ENCODE data around the gene CELA2A. TPM values are rescaled to one million over a fixed set of nuclear protein-coding genes. Genes with fewer than 3 reads are reported as not detected.

CELA2A gene
- total and polyA plus RNA-seq, 2 donors (not counting 3 experiments of a cell fraction or from before 2014, with no cell fraction given), result not detected

DNA sequence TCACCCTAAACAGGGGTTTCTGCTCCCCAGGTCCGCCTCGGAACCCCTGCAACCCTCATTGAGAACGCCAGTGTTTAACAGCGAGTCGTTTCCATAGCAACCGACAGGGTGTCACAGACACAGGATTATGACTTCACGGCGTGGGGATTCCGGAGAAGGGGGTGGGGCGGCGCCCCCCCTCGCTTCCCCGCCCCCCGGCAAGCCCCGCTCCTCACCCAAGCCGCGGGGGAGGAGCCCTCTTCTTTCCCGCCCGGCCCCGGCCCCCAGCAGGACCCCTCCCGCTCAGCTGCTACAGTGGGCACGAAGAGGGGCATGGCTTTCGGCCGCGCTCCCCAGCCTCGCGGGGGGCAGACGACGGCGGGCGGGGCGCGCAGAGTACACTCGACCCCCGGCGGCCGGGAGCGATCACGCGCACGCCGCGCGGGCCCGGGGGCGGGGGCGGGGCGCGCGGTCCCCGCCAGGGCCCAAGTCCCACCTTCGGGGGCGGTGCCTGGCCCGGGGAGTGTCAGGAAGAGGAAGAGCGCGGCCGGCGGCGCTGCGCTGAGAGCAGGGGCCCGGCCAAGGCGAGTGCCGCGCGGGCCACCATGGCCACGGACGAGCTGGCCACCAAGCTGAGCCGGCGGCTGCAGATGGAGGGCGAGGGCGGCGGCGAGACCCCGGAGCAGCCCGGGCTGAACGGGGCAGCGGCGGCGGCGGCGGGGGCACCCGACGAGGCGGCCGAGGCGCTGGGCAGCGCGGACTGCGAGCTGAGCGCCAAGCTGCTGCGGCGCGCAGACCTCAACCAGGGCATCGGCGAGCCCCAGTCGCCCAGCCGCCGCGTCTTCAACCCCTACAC is 46.9 kb upstream of the CELA2A start, which contains the start of gene EFHD2:
TSS of gene EFHD2 (plus strand) at position 501 of the 835 bp plus-strand sequence. CDS start at position 585, 84 bp downstream.
- Histone ChIP-seq H3K79me2 (ENCODE audit: control insufficient read depth, insufficient read depth, low read length) (peaks cover 47% of the 10 kb centered on the region), H3K9me1 (replicated peaks; ENCODE audit: control insufficient read depth, extremely low read depth, insufficient read depth, low read length) (no peaks in the 10 kb centered on the region), H4K20me1 (replicated peaks; ENCODE audit: control insufficient read depth, extremely low read depth, insufficient read depth, low read length) (no peaks in the 10 kb centered on the region), H2AFZ (ENCODE audit: low read depth, low read length) (peak within 1 kb of the TSS; percentile 28), H3K9ac (replicated peaks; ENCODE audit: extremely low read depth, insufficient read depth, low read length) (peak within 1 kb of the TSS; percentile 77), H3K9me3 (replicated peaks; ENCODE audit: control insufficient read depth, insufficient read depth, low read length) (no peaks in the 10 kb centered on the region), H3K36me3 (ENCODE audit: control insufficient read depth in 2 of 2, extremely low read depth in 1 of 2, insufficient read depth in 2 of 2, low read length in 2 of 2) (peaks cover 0 to 4% of the 10 kb centered on the region in 2 experiments), H3K27ac (ENCODE audit: insufficient read depth, low read depth, low read length) (peak within 1 kb of the TSS; percentile 58), H3K4me3 (replicated peaks in 1 of 3; ENCODE audit: insufficient read depth in 1 of 3, low read depth in 1 of 3, low read length in 3 of 3) (peak within 1 kb of the TSS; percentile 82 to 90 (median 82)), H3K4me2 (ENCODE audit: insufficient read depth, low read length) (peak within 1 kb of the TSS; percentile 69), H3K27me3 (ENCODE audit: control insufficient read depth in 2 of 2, insufficient read depth in 2 of 2, low read length in 2 of 2) (no peaks in the 10 kb centered on the region), H3K4me1 (ENCODE audit: control insufficient read depth, extremely low read depth, insufficient read depth, low read length) (peaks cover 32% of the 10 kb centered on the region)
- CTCF ChIA-PET, result interaction anchor here (0.9 to 4.0 kb wide), 6 partner anchors 10 to 86 kb away, joined by 3 to 33 read pairs (median 5); no protein-coding TSS in a partner anchor
- DNase-seq (ENCODE audit: low read depth, low spot score), result peak; percentile 73
- no TSS peak for BruUV-seq (replicated peaks)
- peak; percentile 76 for FAIRE-seq
- dilution Hi-C loops (cut with MboI; ENCODE audit: extremely low pct_ligation_motif_present, low sequenced_read_pairs), result loop anchor here (10.0 kb wide), 1 partner anchor 85 kb away; no protein-coding TSS in a partner anchor
- intact Hi-C loops (cut with micrococcal nuclease), result loop anchor here (1.0 to 10.0 kb wide), 7 partner anchors 8 to 405 kb away; no protein-coding TSS in a partner anchor
- TF ChIP-seq, protein P1, sequence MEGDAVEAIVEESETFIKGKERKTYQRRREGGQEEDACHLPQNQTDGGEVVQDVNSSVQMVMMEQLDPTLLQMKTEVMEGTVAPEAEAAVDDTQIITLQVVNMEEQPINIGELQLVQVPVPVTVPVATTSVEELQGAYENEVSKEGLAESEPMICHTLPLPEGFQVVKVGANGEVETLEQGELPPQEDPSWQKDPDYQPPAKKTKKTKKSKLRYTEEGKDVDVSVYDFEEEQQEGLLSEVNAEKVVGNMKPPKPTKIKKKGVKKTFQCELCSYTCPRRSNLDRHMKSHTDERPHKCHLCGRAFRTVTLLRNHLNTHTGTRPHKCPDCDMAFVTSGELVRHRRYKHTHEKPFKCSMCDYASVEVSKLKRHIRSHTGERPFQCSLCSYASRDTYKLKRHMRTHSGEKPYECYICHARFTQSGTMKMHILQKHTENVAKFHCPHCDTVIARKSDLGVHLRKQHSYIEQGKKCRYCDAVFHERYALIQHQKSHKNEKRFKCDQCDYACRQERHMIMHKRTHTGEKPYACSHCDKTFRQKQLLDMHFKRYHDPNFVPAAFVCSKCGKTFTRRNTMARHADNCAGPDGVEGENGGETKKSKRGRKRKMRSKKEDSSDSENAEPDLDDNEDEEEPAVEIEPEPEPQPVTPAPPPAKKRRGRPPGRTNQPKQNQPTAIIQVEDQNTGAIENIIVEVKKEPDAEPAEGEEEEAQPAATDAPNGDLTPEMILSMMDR (IDR thresholded peaks at IDR 0.05; ENCODE audit: extremely low read depth in 1 of 2, insufficient read depth in 1 of 2, low read depth in 1 of 2, low read length in 2 of 2), result no peak
- TF ChIP-seq POLR2A (IDR thresholded peaks at IDR 0.05; ENCODE audit: low read depth, low read length) (peak; percentile 89), POLR2AphosphoS5 (IDR thresholded peaks at IDR 0.05; ENCODE audit: insufficient read depth, low read depth, low read length) (peak; percentile 91)
- POLR2A ChIA-PET, result interaction anchor here (0.9 kb wide), 1 partner anchor 86 kb away, joined by 4 read pairs; no protein-coding TSS in a partner anchor

All from endothelial cell of umbilical vein (primary cell).